GM18867 (cell line): ENCODE results near the gene RASL11B.

Experiments used
- ATAC-seq: cut with Tn5 transposase; IDR thresholded peaks from one replicate; pipeline ENCODE4 v1.9.1; 2021; ENCODE audit warnings: mild to moderate bottlenecking, moderate library complexity; ENCODE audit not compliant: unreplicated experiment

The RASL11B gene

DNA sequence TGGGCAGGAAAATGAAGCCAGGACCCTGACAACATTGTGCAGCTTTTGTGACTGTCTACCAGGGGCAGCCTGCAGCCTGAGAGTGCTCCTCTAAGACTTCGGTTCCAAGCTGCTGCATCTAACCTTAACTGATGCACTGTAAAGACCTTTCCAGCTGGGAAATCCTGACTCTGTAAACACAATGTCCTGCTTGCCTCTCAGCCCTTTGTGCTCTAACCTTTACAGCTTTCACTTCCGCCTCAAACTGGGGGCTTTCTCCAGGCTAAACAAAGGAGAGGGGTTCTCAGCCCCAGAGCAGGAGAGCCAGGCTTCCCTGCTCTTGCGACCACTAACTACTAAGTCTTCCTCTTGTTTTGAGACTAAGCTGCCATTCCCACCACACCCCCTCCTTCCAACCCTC lies 19.3 kb upstream of the RASL11B start:
- no peak for ATAC-seq

DNA sequence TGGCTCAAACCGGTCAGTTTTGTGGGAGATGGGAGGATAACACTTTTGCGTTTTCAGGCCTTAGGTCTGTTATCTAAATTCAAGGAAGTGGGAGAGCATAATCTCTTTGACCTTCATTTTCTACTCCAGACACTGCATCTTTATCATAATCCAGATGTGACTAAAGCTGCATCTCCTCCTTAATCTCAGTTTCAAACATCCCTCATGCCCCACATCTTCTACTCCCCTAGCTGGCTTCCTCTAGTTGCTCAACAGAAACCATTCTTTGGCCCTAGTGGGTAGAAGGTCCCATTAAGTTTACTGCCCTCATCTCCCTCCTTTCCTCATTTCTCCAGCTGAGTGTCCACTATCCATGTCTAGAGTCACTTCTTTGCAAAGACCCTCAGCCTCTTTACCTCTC lies 18.8 kb upstream of the RASL11B start:
- ATAC-seq = no peak

DNA sequence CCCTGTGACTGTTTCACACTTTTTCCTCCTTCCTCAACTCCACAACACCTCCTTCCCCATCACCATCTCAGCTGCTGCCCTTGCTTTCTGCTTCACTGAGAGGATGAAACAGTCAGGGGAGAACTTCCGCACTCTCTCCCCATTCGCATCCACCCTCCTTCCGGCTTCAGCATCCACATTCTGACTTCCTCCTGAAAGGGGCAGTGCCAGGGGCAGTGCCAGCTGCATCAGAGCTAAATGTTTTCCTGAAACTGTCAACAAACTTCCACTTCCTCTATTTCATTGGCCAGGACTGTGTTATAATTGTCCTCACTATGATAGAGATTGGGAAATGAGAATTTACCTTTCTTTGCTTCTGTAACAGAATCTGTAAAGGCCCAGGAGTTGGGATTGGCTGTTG lies 18.2 kb upstream of the RASL11B start:
- ATAC-seq = no peak

DNA sequence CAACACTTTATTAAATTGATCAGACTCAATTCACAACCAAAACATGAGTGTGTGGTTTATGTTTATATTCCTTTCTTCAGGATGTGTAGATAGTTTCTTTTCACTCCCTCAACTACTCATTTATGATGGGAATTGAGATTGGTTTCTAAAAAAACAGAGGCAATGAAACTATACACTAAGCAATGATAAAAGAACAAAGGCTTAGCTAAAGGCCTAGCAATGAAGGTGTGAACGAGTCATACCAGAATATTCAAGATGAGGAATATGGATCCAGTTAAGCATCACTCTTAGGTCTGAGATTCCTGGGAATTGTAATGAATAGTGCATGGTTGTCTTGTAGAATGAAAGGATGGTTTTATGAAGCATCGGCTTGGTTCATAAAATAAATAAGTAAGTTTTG lies 17.5 kb upstream of the RASL11B start:
- ATAC-seq = no peak

DNA sequence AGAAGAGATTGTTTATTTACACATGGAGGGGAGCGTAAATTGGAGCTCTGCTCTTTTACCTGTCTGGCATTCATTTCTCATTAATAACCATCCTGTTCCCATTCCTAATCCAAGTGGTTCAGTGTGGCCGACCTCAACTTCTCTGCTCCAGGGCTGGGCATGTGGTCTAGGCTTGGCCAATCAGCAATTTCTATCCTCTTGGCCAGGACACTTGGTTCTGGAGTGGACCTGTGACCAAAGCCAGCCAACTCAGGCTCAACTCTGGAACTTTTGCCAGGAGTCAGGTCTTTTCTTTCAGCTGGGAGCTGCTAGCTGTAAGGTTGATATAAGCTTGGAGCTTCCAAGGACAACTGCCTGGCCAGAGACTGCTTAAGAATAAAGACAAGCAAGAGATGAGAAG lies 15.6 kb upstream of the RASL11B start:
- no peak for ATAC-seq

DNA sequence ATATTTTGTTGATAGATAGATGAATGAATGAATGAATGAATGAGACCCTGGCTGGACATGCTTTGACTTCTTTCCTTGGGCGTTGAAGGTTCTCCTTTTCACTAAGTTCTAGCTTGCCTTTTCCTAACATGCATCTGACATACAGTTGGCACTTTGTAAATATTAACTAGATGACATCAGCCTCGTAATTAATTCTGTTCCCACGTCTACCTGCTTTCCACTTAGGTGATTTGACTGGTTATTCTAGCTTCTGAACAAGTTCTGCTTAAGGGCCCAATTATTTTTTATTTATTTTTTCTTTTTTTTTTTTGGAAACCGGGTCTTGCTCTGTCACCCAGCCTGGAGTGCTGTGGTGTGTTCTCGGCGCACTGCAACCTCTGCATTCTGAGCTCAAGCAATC lies 13.9 kb upstream of the RASL11B start:
- ATAC-seq = no peak

DNA sequence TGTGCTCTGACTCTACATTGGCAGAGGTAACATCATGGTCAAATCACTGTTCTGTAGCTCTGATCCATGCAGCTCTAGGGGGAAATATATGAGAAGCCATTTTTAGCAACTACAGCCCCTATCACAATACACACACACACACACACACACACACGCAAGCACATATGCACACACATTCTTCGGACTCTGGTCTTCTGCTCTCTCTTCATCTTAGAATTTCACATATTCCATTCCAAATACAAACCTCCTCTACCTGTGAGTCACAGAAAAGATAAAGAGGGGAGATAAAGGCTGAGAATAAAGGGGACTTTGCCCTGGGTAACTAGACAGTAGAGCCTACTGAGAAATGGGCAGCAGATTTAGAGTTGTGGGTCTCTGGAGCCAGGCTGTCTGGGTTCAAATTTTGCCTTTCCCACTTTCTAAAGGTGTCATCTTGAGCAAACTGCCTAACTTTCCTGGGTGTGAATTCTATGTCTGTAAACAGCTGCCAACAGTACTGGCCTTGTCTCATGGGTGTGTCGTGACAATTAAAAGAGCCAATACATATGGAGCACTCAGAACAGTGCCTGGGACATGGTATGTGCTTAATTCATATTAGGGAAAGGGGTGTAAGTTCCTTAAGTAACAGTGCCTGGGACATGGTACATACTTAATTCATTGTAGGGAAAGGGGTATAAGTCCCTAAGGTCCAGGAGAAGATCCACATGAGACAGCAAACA lies 11.6 kb upstream of the RASL11B start:
- no peak for ATAC-seq

DNA sequence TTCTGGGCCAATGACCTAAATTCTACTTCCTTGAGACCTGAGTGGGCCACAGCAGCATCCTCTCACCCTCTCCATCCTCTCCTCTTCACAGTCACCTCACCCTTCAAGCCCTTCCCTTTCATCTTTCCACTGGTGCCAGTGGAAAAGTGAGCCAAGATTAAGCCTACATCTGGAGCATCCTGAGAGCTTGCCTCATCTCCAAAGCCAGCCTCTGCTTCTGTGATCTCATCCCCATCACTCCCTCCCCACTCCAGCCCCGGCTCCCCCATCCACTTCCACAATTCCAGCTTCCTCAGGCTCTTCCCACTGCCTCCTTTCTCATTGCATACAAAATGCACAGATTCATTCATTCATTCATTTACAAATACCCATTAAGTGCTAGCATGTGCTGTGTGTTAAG lies 10.1 kb upstream of the RASL11B start:
- ATAC-seq = no peak

DNA sequence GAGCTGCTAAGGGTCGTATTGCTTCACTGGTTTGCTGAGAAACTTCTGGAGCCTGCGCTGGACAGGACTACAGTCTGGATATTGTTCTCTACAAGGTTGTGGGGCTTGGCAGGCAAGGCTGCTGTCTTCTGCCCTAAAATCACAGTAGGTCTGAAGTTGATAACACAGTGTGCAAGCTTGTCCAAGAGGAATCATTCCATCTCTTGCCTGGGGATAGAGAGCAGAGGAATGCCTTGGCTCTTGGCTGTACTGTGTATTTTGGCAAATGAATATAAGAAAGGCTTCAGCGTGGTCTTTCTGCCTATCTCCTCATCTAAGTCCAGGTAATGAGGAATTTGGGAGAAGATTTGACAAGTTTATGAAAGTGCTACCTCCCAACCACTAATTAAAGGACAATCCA lies 9.4 kb upstream of the RASL11B start:
- ATAC-seq = no peak

DNA sequence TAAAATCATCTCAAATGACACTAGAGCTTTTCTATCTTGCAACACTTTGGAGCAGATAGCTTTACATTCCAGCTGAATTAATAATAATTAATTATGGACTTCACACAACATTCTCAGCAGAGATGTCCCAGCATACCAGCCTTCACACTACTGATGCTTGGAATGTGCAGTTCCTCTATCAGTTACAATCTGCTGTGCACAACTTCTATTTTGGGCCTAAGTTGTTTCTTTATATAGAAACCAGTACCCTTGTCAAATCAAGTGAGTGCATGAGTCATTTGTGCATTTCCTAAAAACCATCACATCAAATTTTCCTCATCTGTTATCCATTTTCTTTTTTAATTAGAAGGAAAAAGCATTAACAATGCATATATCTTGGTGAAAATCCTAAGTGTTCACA lies 8.8 kb upstream of the RASL11B start:
- no peak for ATAC-seq

DNA sequence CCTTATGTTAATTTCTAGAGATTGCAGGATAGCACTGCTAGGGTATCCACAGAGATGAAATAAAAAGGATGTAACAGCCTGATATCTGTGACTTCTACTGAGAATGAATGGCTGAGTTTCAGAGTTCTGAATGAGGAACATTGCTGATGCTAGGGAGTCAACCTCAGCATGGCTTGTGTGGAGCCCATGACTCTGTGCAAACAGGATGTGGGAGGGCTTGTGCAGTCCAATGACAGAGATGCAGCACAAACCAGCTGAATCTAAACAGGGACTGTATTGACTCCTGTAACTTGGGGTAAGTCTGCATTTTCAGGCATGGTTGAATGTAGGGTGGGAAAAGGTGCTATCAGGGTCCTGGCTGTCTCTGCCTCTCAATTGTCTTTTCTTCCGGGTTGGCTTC lies 5.3 kb upstream of the RASL11B start:
- ATAC-seq = no peak

DNA sequence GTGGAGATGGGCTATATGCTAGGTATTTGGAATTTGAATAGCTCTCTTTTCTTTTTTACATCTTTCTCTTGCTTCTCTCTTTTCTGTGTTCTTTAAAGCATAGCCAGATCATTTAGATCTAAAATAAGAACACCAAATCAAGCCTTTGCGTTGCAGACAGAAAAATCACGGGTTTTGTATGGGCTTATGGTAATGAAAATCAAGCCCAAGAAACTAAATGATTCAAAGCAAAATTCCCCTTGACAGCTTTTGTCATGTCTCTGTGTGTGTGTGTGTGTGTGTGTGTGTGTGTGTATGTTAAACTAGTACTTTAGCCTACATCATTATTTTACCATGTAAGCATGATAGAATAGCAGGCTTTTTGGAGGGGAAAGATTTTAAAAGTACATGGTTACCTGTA lies 1.8 kb upstream of the RASL11B start:
- no peak for ATAC-seq

DNA sequence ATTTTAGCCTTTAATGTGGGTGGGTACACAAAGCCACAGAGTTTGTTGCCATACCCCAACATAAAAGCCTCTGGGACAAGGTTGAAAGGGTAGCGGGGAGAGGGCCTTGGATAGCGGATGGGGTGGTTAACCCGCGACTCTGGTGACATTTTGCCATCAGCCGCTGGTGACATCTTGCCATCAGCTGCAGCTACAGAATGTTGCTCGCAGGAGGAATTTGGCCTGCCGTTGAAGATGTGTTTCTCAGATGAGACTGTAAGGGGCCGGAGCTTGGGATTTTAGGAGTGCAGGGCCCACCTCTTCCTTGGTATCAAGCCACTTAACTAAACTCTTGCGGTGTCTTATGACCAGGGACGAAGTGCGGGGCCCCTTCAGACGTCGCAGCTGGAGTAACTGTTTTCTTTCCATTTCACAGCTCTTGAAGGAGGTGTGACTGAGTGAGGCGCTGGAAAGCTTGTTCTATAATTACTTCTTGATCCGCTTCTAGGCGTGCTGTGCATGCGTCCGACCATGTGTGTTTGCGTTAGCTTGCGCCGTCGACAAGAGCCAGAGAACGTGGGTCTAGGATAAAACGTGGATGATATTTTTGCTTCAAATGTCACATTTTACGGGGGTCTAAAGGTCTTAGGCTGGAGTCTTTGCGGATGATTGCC lies 820 bp upstream of the RASL11B start:
- no peak for ATAC-seq

DNA sequence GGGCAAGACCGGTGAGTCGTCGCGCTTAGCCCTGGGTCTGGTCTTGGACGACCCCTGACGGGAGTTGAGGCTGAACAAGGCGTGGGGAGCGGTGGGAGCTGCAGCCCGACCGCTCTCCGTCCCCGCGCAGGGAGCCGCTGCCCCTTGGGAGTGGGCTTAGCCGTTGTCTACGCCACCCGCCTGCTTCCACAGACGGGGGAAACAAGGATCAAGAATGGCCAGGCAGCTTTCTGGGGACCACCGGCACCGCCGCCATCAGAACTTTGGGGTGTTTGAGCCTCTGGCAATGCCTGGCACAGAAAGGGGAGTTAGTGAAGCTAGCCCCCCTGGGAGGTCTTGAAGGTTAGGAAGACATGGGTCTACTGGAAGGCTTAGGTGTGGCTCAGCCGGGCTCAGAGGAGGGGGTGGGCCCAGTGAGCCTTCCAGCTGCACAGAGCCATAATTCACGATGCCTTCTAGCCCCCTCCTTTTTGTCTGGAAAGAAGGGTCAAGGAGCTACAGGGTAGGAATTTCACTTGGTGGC lies 583 bp downstream of the RASL11B start:
- no peak for ATAC-seq

DNA sequence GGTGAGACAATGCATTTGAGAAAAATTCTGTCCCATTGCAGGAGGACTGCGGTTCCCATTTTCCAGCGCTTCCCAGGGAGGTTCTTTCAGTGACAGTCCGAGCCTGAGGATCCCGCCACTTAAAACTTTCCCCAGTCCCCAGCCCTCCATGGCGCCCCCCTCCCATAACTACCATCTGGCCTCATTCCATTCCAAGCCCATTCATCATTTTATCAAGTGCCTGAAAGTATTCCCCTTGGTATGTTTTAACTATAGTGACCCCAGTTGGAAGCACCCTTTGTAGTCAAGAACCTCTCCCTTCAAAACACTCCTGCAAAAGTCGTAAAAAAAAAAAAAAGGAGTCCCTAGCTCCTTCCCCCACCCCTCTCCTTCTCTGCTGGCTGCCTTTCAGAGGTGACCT lies 1.2 kb downstream of the RASL11B start:
- ATAC-seq = no peak

DNA sequence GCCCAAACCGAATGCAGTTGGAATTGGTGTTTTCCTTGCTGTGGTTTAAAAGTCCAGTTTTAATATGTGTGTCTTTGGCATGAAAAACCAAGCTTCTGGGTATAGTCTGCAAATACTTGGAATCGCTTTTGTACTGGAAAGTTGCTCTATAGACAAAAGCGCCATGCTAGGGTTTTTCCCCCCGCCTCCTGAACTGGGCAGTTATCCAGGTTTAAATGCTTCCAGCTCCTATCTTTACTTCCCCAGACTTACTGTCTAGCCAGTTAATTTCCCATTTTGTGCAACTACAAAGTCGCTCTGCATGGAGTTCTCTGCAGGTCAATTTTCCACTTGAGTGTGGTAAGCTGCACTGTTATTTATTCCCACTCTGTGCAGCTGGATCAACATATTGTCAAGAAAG lies 2.7 kb downstream of the RASL11B start:
- ATAC-seq = no peak

DNA sequence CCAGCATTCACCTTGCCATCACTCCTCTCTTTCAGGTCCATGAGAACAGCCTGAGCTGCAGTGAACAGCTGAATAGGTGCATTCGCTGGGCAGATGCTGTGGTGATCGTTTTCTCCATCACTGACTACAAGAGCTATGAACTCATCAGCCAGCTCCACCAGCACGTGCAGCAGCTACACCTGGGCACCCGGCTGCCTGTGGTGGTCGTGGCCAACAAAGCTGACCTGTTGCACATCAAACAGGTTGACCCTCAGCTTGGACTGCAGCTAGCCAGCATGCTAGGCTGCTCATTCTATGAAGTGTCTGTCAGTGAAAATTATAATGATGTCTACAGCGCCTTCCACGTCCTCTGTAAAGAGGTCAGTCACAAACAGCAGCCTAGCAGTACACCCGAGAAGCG lies 3.2 kb downstream of the RASL11B start:
- no peak for ATAC-seq

DNA sequence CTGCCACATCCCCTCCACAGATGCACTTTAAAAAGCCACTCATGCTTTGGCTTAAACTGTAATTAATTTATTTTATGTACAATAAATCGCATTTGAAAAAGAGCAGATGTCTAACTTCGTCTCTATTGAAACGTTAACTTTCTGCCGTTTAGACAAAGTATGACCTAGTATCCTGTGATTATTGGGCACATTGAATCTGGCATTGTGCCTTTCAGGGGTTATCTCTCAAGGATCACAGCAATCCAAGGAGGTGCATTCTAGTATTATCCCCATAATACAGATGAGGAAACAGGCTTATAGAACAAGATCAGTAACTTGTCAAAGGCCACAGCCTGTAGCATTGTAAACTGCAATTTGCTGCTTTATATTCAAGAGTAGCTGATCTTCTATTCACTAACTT lies 4.6 kb downstream of the RASL11B start:
- ATAC-seq = no peak

DNA sequence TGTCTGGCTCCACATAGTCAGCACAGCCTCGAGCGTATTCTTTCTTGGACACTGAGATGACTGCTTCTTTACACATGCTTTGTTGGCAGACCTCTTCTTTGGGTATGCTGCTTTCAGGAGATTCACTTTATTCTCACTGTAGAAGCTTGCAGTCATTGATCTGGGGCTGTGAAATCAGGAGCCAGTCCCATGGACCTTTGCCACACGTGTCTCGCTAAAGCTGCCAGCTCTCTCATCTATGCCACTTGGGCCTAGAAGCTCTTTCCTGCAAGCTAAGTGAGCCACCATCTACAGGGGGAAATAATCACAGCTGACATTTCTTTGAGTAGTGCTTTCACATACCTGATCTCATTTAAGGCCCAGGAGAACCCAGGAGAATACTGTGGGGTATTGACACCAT lies 5.0 kb downstream of the RASL11B start:
- no peak for ATAC-seq

DNA sequence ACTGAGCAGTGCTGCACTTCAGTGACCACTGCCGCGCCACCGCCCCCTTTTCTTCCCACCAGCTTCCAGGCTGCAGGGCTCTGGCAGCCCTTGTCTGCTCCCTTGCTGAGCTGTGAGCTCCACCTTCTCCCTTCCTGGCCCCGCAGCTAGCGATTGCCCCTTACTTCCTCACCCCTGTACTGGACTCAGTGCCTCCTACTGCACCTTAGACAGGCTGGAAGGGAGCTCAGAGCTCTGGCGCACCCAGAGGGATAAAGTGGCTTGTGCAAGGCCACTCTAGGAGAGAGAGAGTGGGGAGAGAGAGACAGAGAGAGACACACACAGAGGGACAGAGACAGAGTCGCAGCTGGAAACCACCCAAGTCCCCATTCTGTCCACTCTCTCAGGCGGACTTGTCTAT lies 6.0 kb downstream of the RASL11B start:
- ATAC-seq = no peak

DNA sequence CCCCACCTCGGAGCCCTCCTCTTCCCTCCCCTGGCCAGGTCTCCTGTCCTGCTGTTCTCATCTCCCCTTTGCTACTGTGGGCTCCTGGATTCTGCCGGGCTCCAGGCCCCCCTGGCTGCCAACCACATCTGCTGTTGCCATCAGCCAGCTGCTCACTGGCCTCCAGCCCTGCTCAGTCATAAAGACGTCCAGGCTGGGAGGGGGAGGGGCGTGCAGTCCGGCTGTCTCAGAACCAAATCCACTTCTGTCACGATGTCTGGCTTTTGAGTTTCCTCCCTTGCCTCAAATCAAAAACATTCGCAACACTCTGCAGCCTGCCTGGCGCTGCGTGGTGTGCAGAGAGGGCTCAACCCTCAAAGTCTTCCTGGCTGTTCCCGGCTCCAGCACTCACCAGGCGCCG lies 7.1 kb downstream of the RASL11B start:
- no peak for ATAC-seq

DNA sequence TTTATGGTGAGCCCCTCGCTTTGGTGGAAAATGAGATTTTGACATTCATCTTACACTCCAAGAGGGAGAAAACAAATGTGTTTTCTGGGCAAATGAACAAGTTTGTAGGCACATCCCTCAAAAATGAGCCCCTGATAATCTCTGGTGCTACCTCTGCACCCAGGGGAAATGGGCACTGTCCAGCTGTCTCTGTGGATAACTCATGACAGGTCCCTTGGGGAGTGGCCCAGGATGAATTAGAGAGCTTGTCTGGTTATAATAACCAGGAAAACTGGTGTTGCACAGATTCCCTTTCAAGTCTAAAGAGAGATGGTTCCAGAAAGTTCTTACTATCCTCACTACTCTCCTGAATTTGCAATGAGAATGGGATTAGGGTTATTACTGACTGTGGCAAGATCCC lies 7.5 kb downstream of the RASL11B start:
- no peak for ATAC-seq

DNA sequence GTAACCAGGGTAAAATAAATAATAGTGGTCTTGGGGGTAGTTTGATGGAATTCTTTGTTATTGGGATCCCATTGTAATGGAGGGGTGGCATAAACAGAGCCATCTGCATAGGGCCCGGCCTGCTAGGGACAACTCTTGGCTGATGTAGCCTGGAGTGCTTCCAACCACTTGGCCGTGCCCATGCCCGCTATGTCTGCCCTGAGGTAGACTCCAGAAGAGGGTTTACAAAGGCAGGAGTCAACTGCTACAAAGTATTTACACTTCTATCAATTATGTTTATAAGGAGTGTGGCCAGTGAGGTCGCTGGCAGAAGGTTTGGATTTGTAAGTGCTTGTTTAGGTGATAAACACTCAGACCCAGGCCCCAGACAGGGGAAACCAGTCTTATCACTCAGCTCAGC lies 8.1 kb downstream of the RASL11B start:
- no peak for ATAC-seq
